NCI-H524 (cell line): ENCODE results near the gene ATXN2L.
A peak's percentile ranks its signal among the peaks of the same experiment; 100 is the strongest.
"Not testable (repeated sequence)": the region's sequence is repeated elsewhere in the genome, so short reads cannot be mapped to it uniquely, and the experiment has no call there.

Experiments used
- DNase-seq, 2 experiments: peaks; one replicate each; lab custom pipeline; 2025; lab: John Stamatoyannopoulos, UW

ATXN2L gene

GRCh38 chr16:28869201-28869600 is 46.4 kb downstream of the ATXN2L start:
- no peak for DNase-seq

DNA sequence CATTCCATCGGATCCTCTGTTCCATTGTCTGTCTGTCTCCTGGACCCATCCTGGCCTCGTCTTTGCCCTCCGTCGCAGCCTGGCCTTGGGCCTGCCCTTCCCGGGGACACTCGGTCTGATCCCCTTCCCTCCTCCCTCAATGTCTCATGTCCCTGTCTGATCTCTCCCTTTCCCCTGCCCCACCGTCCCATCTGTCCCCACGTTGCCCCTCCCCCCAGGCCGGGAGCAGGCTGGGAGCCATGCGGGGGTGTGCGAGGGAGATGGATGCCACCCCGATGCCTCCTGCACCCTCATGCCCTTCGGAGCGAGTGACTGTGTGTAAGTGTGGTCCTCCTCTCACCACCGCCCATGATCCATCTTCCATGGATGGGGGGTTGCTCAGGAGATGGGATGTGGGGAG is 50.2 kb downstream of the ATXN2L start:
- no peak for DNase-seq

GRCh38 chr16:28873543-28874201 is 50.9 kb downstream of the ATXN2L start:
- peak in 1 of 2 experiments; percentile 20 for DNase-seq

DNA sequence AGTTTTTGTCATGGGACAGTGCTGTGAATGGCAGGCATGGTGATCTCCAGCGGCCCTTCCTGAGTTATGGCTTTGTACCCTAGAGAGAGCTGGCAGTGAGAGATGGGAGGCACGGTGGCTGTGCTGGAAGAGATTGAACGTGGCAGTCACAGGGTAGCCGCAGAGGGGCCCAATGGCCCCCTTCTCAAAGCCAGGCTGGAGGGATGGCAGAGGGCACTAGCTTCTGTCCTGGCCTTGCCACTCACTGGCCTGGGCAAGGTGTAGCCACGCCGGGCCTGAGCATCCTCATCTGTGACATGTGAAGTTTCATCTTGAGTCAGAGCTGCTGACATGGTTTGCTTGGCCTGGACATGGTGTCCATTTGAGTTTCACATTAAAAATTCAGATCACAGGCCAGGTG is 51.6 kb downstream of the ATXN2L start:
- DNase-seq = no peak

DNA sequence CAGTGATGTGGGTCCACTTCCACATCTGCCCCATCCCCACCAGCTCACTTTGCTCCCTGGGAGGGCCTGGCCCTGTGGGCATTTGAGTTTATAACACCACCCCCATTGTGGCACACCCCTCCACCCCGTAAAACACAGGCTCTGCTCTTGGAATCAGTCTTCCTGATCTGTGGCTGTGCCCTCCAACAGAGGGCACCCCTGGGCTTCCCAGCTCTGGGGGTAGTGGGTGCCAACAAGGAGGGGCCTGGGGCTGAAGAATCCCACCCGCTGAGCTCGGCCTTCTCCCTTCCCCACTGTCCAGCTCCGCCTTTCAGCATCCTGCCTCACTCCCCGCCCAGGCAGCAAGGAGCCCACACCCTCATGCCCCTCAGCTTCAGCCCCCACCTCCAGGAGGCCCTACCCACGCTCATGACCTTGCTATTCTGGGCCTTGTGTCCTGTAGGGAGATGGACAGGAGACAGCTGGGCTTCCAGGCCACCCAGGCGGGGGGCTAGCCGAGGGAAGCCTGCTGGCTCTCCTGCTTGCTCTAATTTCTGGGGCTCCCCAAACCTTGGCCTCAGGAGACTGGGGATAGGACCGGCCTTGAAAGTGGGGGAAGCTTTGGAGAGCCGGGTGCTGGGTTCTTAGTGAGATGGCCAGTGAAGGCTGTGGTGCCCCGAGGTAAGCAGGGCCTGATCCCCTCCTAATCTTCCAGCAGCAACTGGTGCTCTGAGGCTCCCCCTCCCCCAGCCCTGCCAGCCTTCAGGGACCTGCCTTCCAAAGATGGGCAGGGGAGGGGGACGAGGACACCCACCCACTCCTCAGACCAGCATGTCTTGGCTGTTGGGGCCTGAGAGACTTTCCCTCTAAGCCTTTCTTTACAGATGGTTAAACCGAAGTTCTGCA is 52.6 kb downstream of the ATXN2L start:
- DNase-seq = peak in 1 of 2 experiments; percentile 26

DNA sequence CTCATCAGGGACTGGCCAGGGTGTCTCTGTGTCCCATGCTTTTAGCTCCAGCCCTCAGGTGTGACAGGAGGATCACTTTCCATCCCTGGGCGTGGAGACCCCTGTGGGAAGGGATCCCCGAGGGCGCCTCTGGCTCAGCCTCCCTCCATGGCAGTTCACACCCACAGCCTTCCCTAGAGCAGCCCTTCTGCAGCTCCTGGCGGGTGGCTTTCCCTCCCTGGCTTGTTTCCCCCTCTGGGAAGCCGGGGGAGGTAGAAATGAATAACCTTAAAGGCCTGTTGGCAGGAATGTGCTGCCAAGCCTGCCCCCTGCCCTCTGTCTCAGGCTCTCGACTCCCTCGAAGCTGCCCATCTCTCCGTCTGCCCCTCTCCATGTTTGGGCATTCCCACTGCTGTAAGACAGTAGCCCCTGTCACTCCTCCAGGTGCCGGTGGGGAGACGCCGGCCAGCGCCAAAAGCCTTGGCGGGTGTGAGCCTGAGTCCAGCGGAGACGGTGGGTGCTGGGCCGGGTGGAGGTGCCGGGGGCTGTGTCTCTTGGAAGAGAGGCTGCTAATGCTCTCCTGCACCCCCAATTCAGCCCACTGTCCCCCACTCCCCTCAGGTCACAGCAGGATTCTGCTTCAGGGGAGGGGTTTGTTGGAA is 53.3 kb downstream of the ATXN2L start:
- DNase-seq = no peak

DNA sequence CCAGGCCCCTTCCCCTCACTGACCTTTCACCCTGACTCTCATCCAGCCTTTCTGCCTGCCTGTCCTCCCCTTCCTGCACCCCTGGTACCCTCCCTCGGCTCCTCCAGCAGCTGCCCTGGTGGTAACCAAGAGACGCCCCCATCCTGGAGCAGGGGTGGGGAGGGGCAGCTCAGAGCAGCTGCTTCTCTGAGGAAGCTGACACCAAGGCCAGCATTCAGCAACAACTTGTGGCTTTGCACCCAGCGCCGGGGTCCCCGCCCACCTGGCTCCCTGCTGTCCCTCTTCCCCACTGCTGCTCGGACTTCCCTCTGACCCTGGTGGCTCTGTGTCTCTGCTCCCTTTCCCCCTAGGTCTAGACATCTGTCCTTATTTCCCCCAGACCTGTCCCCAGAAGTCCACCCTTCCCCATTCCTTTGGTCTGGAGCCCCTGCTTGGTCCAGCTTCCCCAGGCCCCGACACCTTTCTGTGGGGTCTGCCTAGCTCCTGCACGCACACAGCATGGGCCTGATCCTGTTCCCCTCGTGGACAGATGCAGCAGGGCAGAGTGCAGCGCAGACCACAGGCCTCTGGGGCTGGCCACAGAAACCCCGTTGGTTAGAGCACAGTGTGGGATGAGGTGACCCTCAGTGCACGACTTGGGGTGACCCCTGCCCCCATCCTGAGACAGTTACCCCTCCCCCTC is 54.3 kb downstream of the ATXN2L start:
- DNase-seq = no peak

GRCh38 chr16:28877655-28878000 is 54.8 kb downstream of the ATXN2L start:
- no peak for DNase-seq

DNA sequence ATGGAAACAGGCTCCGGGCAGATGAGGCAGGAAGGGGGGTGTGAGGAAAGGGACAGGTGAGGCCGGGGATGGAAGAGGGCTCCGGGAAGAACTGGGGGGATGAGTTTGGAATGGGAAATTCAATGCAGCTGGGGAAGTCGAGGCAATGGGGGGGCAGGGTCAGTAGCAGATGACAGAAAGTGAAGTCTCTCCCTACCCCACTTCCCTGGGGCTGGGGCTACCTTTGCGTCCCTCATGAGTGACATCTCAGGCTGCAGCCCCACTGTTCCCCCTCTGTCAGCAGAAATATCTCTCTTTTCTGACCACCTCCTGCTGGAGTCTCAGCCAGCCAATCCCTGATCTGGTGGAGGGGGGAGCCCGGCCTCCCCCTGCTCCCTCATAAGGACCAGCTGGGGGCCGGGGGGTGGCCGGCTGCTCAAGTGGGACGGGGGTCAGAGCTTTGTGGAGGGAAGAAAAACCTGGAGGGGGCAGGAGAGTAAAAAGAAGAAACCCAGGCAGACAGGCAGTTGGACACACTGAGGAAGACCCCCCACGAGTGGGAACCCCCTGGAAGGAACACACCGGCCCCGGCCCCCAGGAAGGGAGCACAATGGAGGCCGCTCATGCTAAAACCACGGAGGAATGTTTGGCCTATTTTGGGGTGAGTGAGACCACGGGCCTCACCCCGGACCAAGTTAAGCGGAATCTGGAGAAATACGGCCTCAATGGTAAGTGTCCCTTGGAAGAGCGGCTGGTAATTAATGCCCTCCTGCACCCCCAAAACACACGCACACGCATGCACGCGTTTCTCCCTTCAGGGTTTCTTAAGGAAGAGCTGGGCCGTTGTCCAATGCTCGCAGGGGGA is 55.5 kb downstream of the ATXN2L start, which contains the start of gene ATP2A1:
ATP2A1 (plus strand) TSS at position 406 of the 844 bp plus-strand sequence; CDS start at position 590, 184 bp downstream.
- no peak for DNase-seq

DNA sequence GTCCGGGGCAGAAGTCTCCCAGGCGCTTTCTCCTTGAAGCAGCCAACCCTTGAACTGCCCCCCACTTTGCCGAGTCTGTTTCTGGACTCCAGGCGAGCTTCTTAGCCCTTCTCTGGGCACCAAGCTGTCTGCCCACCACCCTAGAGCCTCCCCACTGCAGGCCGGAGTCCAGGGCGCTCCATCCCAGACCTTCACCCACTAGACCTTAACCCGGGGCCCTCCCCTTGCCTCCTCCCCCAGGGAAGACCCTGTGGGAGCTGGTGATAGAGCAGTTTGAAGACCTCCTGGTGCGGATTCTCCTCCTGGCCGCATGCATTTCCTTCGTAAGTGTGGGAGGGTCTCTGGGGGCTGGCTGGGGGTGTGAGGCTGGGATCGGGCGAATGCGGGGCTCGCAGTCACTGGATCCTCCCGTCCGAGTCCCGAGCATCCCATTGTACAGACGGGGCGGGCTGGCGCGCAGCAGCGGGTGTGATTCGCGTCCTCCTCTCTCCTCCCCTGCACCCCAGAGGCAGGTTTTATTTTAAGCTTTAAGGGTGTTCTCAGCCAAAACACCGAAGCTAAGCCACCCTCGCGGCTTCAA is 56.6 kb downstream of the ATXN2L start:
- DNase-seq = peak in 1 of 2 experiments; percentile 61

GRCh38 chr16:28879841-28880588 is 57.2 kb downstream of the ATXN2L start:
- peak; percentile 95 for DNase-seq

GRCh38 chr16:28880589-28880915 is 57.8 kb downstream of the ATXN2L start:
- DNase-seq = no peak

DNA sequence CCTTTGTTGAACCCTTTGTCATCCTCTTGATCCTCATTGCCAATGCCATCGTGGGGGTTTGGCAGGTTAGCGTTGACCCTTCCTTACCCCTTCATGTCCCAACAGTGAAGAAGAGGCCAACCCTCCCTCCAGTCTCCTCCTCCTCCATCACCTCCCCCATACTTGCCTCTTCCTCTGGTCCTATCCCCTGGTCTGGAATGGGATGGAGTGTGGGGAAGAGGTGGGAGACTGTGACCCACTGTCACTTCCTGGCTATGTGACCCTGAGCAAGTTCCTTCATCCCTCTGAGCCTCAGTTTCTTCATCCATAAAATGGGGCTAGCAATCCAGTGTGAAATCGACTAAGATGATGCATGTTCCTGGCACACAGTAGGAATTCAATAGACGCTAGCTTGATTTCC is 58.2 kb downstream of the ATXN2L start:
- no peak for DNase-seq

GRCh38 chr16:28881565-28881964 is 58.8 kb downstream of the ATXN2L start:
- DNase-seq = not testable (repeated sequence)

- DNase-seq = no peak
These were observed 59.9 kb downstream of the ATXN2L start for GRCh38 chr16:28882551-28883160.

- DNase-seq = no peak
These were observed 60.6 kb downstream of the ATXN2L start for GRCh38 chr16:28883221-28883996.

DNA sequence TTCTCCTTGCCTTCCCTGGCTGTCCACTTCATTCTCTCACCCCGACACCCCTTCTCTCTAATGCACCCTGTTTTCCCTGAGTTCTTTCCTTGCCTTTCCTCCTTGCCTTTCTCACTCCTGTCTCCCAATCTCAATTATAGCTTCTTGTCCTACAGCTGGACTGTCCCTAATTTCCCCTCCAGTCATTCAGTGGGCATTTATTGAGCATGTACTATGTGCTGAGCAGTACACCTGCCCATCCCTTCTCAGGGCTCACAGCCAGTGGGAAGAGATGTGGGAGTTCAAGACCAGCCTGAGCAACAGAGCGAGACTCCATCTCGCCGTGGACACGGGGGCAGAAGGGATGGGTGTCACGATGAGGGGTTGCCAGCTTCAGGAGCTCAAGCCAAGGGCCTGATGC is 61.2 kb downstream of the ATXN2L start:
- no peak for DNase-seq
